OCI-LY7 (cell line): ENCODE data around the gene KIRREL1.

Source experiments
- EZH2phosphoT487 ChIP-seq: fragments of 200-600 bp; sonication (generic); IDR thresholded peaks from 2 replicates; pipeline ENCODE4 v1.6.1; 2018; ENCODE audit warnings: low read depth, borderline replicate concordance, mild to moderate bottlenecking, mixed run types, antibody characterized with exemption, low read length, moderate library complexity, mixed read lengths
- TF ChIP-seq, protein P1 (sequence below): fragments of 200-600 bp; sonication (generic); conservative IDR thresholded peaks from 2 replicates; pipeline ENCODE4 v1.5.1; 2014; ENCODE audit warnings: mild to moderate bottlenecking, antibody characterized with exemption, low read length, moderate library complexity, mixed read lengths

DNA sequence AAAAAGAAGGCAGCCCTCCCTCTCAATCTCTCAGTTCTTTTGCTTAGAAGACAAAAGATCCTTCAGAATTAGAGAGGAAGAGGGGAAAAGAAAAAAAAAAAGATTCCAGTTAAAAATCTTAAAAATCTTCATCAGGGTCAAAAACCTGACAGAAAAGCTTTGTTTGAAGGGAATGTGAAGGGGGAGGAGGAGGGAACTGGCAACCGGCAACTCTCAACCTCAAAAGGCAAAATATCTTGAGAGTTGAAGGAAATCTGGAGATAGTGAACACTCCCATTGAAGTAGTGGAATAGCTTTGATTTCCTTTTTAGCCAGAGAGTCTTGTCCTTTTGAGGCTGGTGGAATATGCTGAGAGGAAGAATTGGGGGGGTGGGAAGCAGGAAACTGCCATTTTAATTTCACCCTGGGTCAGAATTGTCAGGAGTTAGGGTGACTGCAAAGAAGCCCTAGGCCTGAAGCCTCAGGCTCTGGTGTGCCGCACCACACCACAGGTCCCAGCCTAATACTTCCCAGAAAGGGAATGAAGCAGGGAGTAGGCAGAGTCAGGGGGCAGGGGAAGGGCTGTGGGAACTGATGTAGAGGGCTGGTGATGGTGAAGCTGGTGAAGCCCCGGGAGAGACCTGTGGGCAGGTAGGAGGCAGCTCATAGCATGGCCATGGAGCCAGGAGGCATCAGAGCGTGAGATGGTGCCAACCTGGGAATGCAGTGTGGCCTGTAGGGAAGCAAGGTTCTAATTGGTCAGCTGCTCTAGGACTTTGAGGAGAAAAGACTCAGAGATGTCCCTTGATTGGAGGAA is 24.6 kb downstream of the KIRREL1 start:
- TF ChIP-seq, protein P1, sequence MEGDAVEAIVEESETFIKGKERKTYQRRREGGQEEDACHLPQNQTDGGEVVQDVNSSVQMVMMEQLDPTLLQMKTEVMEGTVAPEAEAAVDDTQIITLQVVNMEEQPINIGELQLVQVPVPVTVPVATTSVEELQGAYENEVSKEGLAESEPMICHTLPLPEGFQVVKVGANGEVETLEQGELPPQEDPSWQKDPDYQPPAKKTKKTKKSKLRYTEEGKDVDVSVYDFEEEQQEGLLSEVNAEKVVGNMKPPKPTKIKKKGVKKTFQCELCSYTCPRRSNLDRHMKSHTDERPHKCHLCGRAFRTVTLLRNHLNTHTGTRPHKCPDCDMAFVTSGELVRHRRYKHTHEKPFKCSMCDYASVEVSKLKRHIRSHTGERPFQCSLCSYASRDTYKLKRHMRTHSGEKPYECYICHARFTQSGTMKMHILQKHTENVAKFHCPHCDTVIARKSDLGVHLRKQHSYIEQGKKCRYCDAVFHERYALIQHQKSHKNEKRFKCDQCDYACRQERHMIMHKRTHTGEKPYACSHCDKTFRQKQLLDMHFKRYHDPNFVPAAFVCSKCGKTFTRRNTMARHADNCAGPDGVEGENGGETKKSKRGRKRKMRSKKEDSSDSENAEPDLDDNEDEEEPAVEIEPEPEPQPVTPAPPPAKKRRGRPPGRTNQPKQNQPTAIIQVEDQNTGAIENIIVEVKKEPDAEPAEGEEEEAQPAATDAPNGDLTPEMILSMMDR = no peak
- TF ChIP-seq EZH2phosphoT487 = no peak
